Measurements from ENCODE around the gene PSMA6. TPM values are rescaled to one million over a fixed set of nuclear protein-coding genes. Genes with fewer than 3 reads are reported as not detected.
"Not testable (repeated sequence)": the region's sequence is repeated elsewhere in the genome, so short reads cannot be mapped to it uniquely, and the experiment has no call there.

PSMA6 gene
- total RNA-seq, 6 experiments from 2014 or later, result 66.9 to 122 (median 81.1) TPM

- H3K36me3 ChIP-seq, result no peaks in the 10 kb centered on the region
- peaks cover 0 to 16% (median 8%) of the 10 kb centered on the region in 4 donors for H3K4me1 ChIP-seq
- WGBS (ENCODE audit: insufficient coverage, low coverage, low lambda C conversion rate, missing lambda C conversion rate), result 86% methylated on average over 3 of the region's 3 CpGs
- H3K9me3 ChIP-seq, result no peaks in the 10 kb centered on the region
- no peaks in the 10 kb centered on the region for H3K27me3 ChIP-seq
- no peak overlapping the region for H3K4me3 ChIP-seq
- DNase-seq (no peak), ATAC-seq (no peak)
- H3K27ac ChIP-seq, result no peak overlapping the region
- TF ChIP-seq POLR2A (IDR thresholded peaks at IDR 0.05), result no peak
- no peak for TF ChIP-seq CTCF (IDR thresholded peaks at IDR 0.05)
- intact Hi-C loops (cut with DNase I), result no loop called here
Measured at GRCh38 chr14:35300228-35300627, 8.0 kb downstream of the PSMA6 start.

- not testable (repeated sequence) for ATAC-seq, H3K4me1 ChIP-seq
Measured at GRCh38 chr14:35301334-35301733, 9.2 kb downstream of the PSMA6 start.

GRCh38 chr14:35301735-35302528, 9.8 kb downstream of the PSMA6 start:
- Histone ChIP-seq H3K9me3 (no peaks in the 10 kb centered on the region), H3K4me1 (peaks cover 0 to 9% (median 0%) of the 10 kb centered on the region in 4 donors), H3K4me3 (no peak overlapping the region), H3K27me3 (no peaks in the 10 kb centered on the region), H3K36me3 (no peaks in the 10 kb centered on the region), H3K27ac (no peak overlapping the region)
- DNase-seq (no peak), ATAC-seq (no peak)
- intact Hi-C loops (cut with DNase I), result no loop called here
- 100% methylated on average over 1 of the region's 1 CpG for WGBS (ENCODE audit: insufficient coverage, low coverage, low lambda C conversion rate, missing lambda C conversion rate)
- no peak for TF ChIP-seq CTCF (IDR thresholded peaks at IDR 0.05)
- no peak for TF ChIP-seq POLR2A (IDR thresholded peaks at IDR 0.05)

More at GRCh38 chr14:35301334-35301733, 9.2 kb downstream of the PSMA6 start:
- H3K4me3 ChIP-seq; H3K36me3 ChIP-seq; H3K27ac ChIP-seq; H3K9me3 ChIP-seq; DNase-seq; intact Hi-C loops (cut with DNase I); H3K27me3 ChIP-seq: not testable (repeated sequence)
- WGBS (ENCODE audit: insufficient coverage, low coverage, low lambda C conversion rate, missing lambda C conversion rate), result 71% methylated on average over 3 of the region's 4 CpGs

- Histone ChIP-seq H3K9me3 (no peaks in the 10 kb centered on the region), H3K4me3 (no peak overlapping the region), H3K27ac (no peak overlapping the region), H3K27me3 (no peaks in the 10 kb centered on the region), H3K4me1 (peaks cover 0 to 9% (median 0%) of the 10 kb centered on the region in 4 donors), H3K36me3 (peaks cover 0 to 6% (median 0%) of the 10 kb centered on the region in 4 donors)
- no peak for DNase-seq
- WGBS (ENCODE audit: insufficient coverage, low coverage, low lambda C conversion rate, missing lambda C conversion rate), result 100% methylated on average over 2 of the region's 4 CpGs
- no peak for TF ChIP-seq CTCF (IDR thresholded peaks at IDR 0.05)
- no peak for TF ChIP-seq POLR2A (IDR thresholded peaks at IDR 0.05)
- ATAC-seq, result no peak
- intact Hi-C loops (cut with DNase I), result no loop called here
Measured at GRCh38 chr14:35303149-35303935, 11.2 kb downstream of the PSMA6 start.
